Osteoblast (primary cell): ENCODE measurements around the gene DAP3. TPM values are rescaled to one million over a fixed set of nuclear protein-coding genes. Genes with fewer than 3 reads are reported as not detected.

Experiments used
- DNase-seq: peaks from one replicate; pipeline ENCODE4 v3.0.0; 2011; ENCODE audit warnings: low spot score, mixed read lengths; ENCODE audit not compliant: insufficient read length; ENCODE audit errors: missing footprints
- H2AFZ ChIP-seq: 2 replicates; pipeline ENCODE4 v1.6.0; 2011; ENCODE audit warnings: mild to moderate bottlenecking, low read length
- H3K27ac ChIP-seq: 2 replicates; pipeline ENCODE4 v1.5.1; 2011; ENCODE audit warnings: mild to moderate bottlenecking, low read depth, low read length, moderate library complexity
- H3K27me3 ChIP-seq: 2 replicates; pipeline ENCODE4 v1.6.0; 2012; ENCODE audit warnings: mild to moderate bottlenecking, control low read depth, inconsistent platforms, low read length, moderate library complexity; ENCODE audit not compliant: insufficient read depth
- H3K36me3 ChIP-seq: 2 replicates; pipeline ENCODE4 v1.5.1; 2011; ENCODE audit warnings: mild to moderate bottlenecking, low read length, control low read depth, moderate library complexity; ENCODE audit not compliant: insufficient read depth
- H3K4me1 ChIP-seq: 2 replicates; pipeline ENCODE4 v1.5.1; 2011; ENCODE audit warnings: mild to moderate bottlenecking, low read length, control low read depth, moderate library complexity; ENCODE audit not compliant: insufficient read depth
- H3K4me2 ChIP-seq: 2 replicates; pipeline ENCODE4 v1.6.0; 2011; ENCODE audit warnings: mild to moderate bottlenecking, low read length; ENCODE audit not compliant: insufficient read depth
- H3K4me3 ChIP-seq: fragments of 200-600 bp; sonication (generic); 3 replicates; pipeline ENCODE4 v1.5.1; 2012; ENCODE audit warnings: mild to moderate bottlenecking, low read length, inconsistent platforms; ENCODE audit not compliant: insufficient read depth
- H3K79me2 ChIP-seq: 2 replicates; pipeline ENCODE4 v1.6.0; 2012; ENCODE audit warnings: mild to moderate bottlenecking, low read length, control low read depth, inconsistent platforms; ENCODE audit not compliant: insufficient read depth
- H3K9me3 ChIP-seq: 2 replicates; pipeline ENCODE4 v1.5.1; 2011; ENCODE audit warnings: low read depth, low read length, control low read depth
- H4K20me1 ChIP-seq: 2 replicates; pipeline ENCODE4 v1.6.0; 2012; ENCODE audit warnings: mild to moderate bottlenecking, low read length, control low read depth; ENCODE audit not compliant: insufficient read depth
- total RNA-seq: library from RNA; depleted of rRNA; stranded (reverse); fragments of >200 nt; gene quantifications from 2 replicates; pipeline ENCODE4 v1.2.3, GENCODE V29; 2012
- TF ChIP-seq, protein P1 (sequence below): IDR thresholded peaks from 2 replicates; pipeline ENCODE4 v1.5.1; 2011; ENCODE audit warnings: mild to moderate bottlenecking, low read depth, low read length, moderate library complexity; ENCODE audit errors: extremely low read depth

Gene DAP3
- total RNA-seq, 1 donor = 73.1 TPM

DNA sequence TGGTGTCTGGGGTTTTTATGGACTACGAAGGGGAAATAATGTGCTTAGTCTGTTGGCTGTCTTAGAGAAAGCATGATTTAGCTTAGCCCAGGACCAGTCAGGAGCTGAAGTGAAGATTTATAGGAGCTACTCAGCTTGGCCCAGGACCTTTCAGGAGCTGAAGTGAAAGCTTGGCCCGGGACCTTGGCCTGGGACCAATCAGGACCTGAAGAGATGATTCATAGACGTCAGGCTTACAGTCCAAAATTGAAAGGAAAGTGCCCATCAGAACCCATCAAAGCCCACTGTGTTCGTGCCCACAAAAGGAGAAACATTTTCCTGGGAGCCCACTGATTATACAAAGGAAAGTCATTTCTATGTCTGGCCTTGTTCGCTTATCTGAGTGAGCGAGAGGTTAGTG, 43.2 kb upstream of the DAP3 start:
- Histone ChIP-seq H4K20me1 (no peaks in the 10 kb centered on the region), H3K27ac (peak overlapping the region; percentile 24), H3K36me3 (no peaks in the 10 kb centered on the region), H2AFZ (peak overlapping the region; percentile 74), H3K4me3 (no peak overlapping the region), H3K79me2 (peaks cover 3% of the 10 kb centered on the region), H3K4me1 (peaks cover 28% of the 10 kb centered on the region), H3K4me2 (peak overlapping the region; percentile 58), H3K27me3 (no peaks in the 10 kb centered on the region), H3K9me3 (peaks cover 4% of the 10 kb centered on the region)
- DNase-seq = peak; percentile 57
- TF ChIP-seq, protein P1, sequence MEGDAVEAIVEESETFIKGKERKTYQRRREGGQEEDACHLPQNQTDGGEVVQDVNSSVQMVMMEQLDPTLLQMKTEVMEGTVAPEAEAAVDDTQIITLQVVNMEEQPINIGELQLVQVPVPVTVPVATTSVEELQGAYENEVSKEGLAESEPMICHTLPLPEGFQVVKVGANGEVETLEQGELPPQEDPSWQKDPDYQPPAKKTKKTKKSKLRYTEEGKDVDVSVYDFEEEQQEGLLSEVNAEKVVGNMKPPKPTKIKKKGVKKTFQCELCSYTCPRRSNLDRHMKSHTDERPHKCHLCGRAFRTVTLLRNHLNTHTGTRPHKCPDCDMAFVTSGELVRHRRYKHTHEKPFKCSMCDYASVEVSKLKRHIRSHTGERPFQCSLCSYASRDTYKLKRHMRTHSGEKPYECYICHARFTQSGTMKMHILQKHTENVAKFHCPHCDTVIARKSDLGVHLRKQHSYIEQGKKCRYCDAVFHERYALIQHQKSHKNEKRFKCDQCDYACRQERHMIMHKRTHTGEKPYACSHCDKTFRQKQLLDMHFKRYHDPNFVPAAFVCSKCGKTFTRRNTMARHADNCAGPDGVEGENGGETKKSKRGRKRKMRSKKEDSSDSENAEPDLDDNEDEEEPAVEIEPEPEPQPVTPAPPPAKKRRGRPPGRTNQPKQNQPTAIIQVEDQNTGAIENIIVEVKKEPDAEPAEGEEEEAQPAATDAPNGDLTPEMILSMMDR = no peak

DNA sequence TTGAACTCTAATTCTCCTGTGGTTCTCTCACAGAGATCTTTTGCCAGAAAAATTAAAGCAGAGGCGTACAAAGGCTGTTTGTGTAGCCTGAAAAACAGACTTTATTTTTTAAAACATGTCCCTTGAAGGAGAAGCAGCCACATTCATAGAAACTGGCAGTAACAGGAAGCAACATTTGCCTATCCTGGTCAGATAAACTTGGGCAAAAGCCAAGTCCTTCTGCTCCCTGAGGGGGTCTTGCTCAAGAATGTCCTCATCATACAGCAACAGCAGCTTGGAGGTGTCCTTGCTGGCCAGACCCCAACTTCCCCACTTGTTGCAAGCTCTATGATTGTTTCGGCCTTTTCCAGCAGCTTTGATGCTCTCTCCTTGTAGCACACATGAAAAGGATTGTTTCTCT, 42.6 kb upstream of the DAP3 start:
- Histone ChIP-seq H3K27ac (no peak overlapping the region), H3K27me3 (no peaks in the 10 kb centered on the region), H3K4me3 (no peak overlapping the region), H3K36me3 (no peaks in the 10 kb centered on the region), H3K79me2 (peaks cover 3% of the 10 kb centered on the region), H3K4me2 (peak overlapping the region; percentile 58), H4K20me1 (no peaks in the 10 kb centered on the region), H3K9me3 (peaks cover 4% of the 10 kb centered on the region), H2AFZ (peak overlapping the region; percentile 56), H3K4me1 (peaks cover 34% of the 10 kb centered on the region)
- DNase-seq = no peak
- TF ChIP-seq, protein P1 = no peak

DNA sequence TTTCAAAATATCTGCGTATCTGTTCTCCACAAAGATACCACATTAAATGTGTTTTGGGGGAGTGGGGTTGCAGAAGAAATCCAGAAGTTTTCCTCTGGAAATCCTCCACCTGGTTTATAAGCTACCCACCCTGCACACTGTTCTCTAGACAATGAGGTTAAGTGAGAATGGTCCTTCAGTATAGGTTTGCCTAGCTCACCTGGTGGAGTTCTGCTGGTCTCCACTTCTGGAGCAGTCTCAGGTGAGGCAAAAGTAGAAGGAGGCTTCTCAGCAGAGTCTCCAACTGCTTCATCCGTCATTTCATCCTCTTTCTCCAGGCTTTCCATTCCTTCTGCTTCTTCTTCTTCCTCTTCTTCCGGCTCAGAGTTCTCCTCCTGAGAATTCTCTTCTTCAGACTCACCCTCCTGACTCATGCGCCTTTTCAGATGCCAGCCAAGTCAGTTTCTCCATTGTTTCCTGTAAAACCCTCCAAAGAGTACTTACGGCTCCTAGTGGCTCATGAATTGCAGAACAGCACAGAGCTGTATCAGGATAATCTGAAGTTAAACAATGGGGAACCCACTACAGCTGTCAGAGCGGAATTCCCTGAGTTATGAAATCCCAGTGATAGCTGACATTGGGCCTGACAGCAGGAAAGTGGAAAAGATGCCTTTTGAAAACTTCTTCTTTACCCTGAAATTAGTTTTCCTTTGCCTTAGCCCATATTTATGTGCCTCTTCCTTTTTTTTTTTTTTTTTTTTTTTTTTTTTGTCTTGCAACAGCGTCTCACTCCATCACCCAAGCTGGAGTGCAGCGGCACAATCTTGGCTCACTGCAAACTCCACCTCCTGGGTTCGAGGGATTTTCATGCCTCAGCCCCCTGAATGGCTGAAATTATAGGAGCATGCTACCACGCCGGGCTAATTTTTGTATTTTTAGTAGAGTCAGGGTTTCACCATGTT, 40.4 kb upstream of the DAP3 start:
- Histone ChIP-seq H3K4me2 (peak overlapping the region; percentile 86), H3K36me3 (no peaks in the 10 kb centered on the region), H3K4me3 (peak overlapping the region; percentile 66), H3K4me1 (peaks cover 41% of the 10 kb centered on the region), H4K20me1 (no peaks in the 10 kb centered on the region), H3K9me3 (no peaks in the 10 kb centered on the region), H3K79me2 (peaks cover 3% of the 10 kb centered on the region), H3K27me3 (no peaks in the 10 kb centered on the region), H2AFZ (peak overlapping the region; percentile 76), H3K27ac (peak overlapping the region; percentile 71)
- DNase-seq = peak; percentile 90
- TF ChIP-seq, protein P1 = peak; percentile 78

DNA sequence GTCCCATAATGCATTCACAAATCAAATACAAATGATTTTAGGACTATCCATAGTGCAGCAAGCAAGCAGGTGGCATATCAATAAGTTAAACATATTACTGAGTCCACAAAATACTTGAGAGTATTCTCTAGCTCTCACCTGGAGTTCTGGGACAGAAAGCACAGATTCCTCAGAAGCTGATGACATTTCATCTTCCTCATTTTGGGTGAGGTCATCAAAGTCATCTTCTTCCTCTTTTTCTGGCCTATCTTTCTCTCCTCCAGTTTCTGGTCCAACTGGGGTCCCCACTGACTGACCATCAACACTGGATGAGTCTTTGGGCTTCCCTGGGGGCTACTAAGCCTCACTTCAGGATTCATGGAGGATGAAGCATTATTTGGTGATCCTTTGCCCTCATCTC, 39.2 kb upstream of the DAP3 start:
- H3K36me3 ChIP-seq = no peaks in the 10 kb centered on the region
- no peak overlapping the region for H3K4me3 ChIP-seq
- H4K20me1 ChIP-seq = no peaks in the 10 kb centered on the region
- no peak overlapping the region for H3K4me2 ChIP-seq
- H3K27ac ChIP-seq = no peak overlapping the region
- H3K79me2 ChIP-seq = peaks cover 3% of the 10 kb centered on the region
- no peaks in the 10 kb centered on the region for H3K9me3 ChIP-seq
- peaks cover 7% of the 10 kb centered on the region for H3K27me3 ChIP-seq
- H3K4me1 ChIP-seq = peaks cover 41% of the 10 kb centered on the region
- H2AFZ ChIP-seq = no peak overlapping the region
- TF ChIP-seq, protein P1 = no peak
- DNase-seq = no peak
